Endothelial cell of umbilical vein (primary cell): ENCODE measurements around the gene RAP1GDS1.

Source experiments
- POLR2A ChIP-seq: IDR thresholded peaks from 2 replicates; pipeline ENCODE4 v1.6.1; 2012; ENCODE audit warnings: low read depth, mild to moderate bottlenecking, control low read depth, low read length
- TF ChIP-seq, protein P1 (sequence below), 2 donors: IDR thresholded peaks; 1 replicate in 1 of 2; 2 replicates in 1 of 2; pipeline ENCODE4 v1.5.1; 2011; ENCODE audit warnings: low read length in 2 of 2, mild to moderate bottlenecking in 2 of 2, moderate library complexity in 2 of 2, control low read depth in 1 of 2, inconsistent platforms in 1 of 2, low read depth in 1 of 2; ENCODE audit not compliant: insufficient read depth in 1 of 2; ENCODE audit errors: extremely low read depth in 1 of 2

- TF ChIP-seq, protein P1, sequence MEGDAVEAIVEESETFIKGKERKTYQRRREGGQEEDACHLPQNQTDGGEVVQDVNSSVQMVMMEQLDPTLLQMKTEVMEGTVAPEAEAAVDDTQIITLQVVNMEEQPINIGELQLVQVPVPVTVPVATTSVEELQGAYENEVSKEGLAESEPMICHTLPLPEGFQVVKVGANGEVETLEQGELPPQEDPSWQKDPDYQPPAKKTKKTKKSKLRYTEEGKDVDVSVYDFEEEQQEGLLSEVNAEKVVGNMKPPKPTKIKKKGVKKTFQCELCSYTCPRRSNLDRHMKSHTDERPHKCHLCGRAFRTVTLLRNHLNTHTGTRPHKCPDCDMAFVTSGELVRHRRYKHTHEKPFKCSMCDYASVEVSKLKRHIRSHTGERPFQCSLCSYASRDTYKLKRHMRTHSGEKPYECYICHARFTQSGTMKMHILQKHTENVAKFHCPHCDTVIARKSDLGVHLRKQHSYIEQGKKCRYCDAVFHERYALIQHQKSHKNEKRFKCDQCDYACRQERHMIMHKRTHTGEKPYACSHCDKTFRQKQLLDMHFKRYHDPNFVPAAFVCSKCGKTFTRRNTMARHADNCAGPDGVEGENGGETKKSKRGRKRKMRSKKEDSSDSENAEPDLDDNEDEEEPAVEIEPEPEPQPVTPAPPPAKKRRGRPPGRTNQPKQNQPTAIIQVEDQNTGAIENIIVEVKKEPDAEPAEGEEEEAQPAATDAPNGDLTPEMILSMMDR (IDR thresholded peaks at IDR 0.05; ENCODE audit: extremely low read depth in 1 of 2, insufficient read depth in 1 of 2, low read depth in 1 of 2, low read length in 2 of 2): no peak
- TF ChIP-seq POLR2A: no peak
These were observed 1.2 kb downstream of the RAP1GDS1 start for GRCh38 chr4:98262431-98262830.
